B cell (primary cell): ENCODE data around the gene NID1. TPM values are rescaled to one million over a fixed set of nuclear protein-coding genes. Genes with fewer than 3 reads are reported as not detected.

ENCODE experiments used
- ATAC-seq: fragments of 200-7000 bp; cut with Tn5 transposase; one replicate; pipeline ENCODE4 v1.10.0; 2021; ENCODE audit warnings: low read depth, mild to moderate bottlenecking, moderate number of reproducible peaks, moderate library complexity
- CTCF ChIA-PET: fragments of 350-600 bp; sonication (Branson Sonifier 250); formaldehyde crosslinking; loops from one replicate; lab custom pipeline; 2021; ENCODE audit warnings: antibody characterized with exemption, inconsistent platforms; lab: Charles Lee
- POLR2A ChIA-PET: fragments of 350-600 bp; sonication (Branson Sonifier 250); formaldehyde crosslinking; loops from one replicate; lab custom pipeline; 2021; ENCODE audit warnings: antibody characterized with exemption; lab: Charles Lee
- DNase-seq: peaks from one replicate; pipeline ENCODE4 v3.0.0; 2013
- H2AFZ ChIP-seq: 2 replicates; pipeline ENCODE4 v1.6.1; 2012; ENCODE audit warnings: mild to moderate bottlenecking, low read depth, low read length; ENCODE audit not compliant: insufficient read depth, poor library complexity, severe bottlenecking
- H3K27ac ChIP-seq, 2 donors: 1 replicate in 1 of 2; 2 replicates in 1 of 2; pipeline ENCODE4 v1.5.1; 2012 to 2013; ENCODE audit warnings: low read length in 2 of 2, mild to moderate bottlenecking in 2 of 2, moderate library complexity in 1 of 2
- H3K27me3 ChIP-seq, 4 experiments: fragments of 200-600 bp in 1 of 4; sonication (generic) in 1 of 4; replicated peaks in 1 of 4; 1 replicate in 2 of 4; 2 replicates in 2 of 4; pipeline versions ENCODE4 v1.6.1 to v1.7.0; 2013 to 2016; ENCODE audit warnings: low read length in 3 of 4, mild to moderate bottlenecking in 2 of 4, mixed read lengths in 1 of 4, moderate library complexity in 1 of 4; ENCODE audit not compliant: insufficient read depth in 4 of 4, control insufficient read depth in 3 of 4; ENCODE audit errors: control extremely low read depth in 1 of 4
- H3K36me3 ChIP-seq, 2 experiments: replicated peaks in 1 of 2; 1 replicate in 1 of 2; 2 replicates in 1 of 2; pipeline versions ENCODE4 v1.6.1 to v1.7.1; 2013; ENCODE audit warnings: low read length in 1 of 2; ENCODE audit not compliant: insufficient read depth in 2 of 2, control insufficient read depth in 1 of 2; ENCODE audit errors: control extremely low read depth in 1 of 2, extremely low read depth in 1 of 2
- H3K4me1 ChIP-seq, 2 donors: fragments of 200-600 bp in 1 of 2; sonication (generic) in 1 of 2; 1 replicate in 1 of 2; 2 replicates in 1 of 2; pipeline versions ENCODE4 v1.5.1 to v1.6.1; 2013 to 2017; ENCODE audit warnings: low read length in 2 of 2; ENCODE audit not compliant: control insufficient read depth in 2 of 2, insufficient read depth in 2 of 2
- H3K4me2 ChIP-seq: replicated peaks from 2 replicates; pipeline ENCODE3; 2012; ENCODE audit warnings: mild to moderate bottlenecking, low read depth, low read length; ENCODE audit not compliant: poor library complexity, severe bottlenecking
- H3K4me3 ChIP-seq, 5 experiments: fragments of 200-600 bp in 1 of 5; sonication (generic) in 1 of 5; 1 replicate in 3 of 5; 2 replicates in 2 of 5; pipeline versions ENCODE4 v1.5.1 to v1.7.0; 2011 to 2016; ENCODE audit warnings: low read length in 4 of 5, mild to moderate bottlenecking in 4 of 5, low read depth in 2 of 5, control low read depth in 1 of 5, moderate library complexity in 1 of 5; ENCODE audit not compliant: insufficient read depth in 1 of 5; ENCODE audit errors: control extremely low read depth in 1 of 5, extremely low read depth in 1 of 5
- H3K79me2 ChIP-seq: fragments of 200-600 bp; sonication (generic); one replicate; pipeline ENCODE4 v1.6.0; 2016; ENCODE audit warnings: low read length; ENCODE audit not compliant: control insufficient read depth, insufficient read depth
- H3K9ac ChIP-seq: fragments of 200-600 bp; sonication (generic); 2 replicates; pipeline ENCODE4 v1.6.1; 2017; ENCODE audit warnings: mild to moderate bottlenecking, low read length, moderate library complexity
- H3K9me3 ChIP-seq, 3 donors: one replicate each; pipeline versions ENCODE4 v1.6.1 to v1.7.1; 2013; ENCODE audit warnings: low read length in 2 of 3; ENCODE audit not compliant: control insufficient read depth in 2 of 3, insufficient read depth in 1 of 3; ENCODE audit errors: control extremely low read depth in 1 of 3
- H4K20me1 ChIP-seq: 2 replicates; pipeline ENCODE4 v1.6.0; 2012; ENCODE audit warnings: mild to moderate bottlenecking, low read length; ENCODE audit not compliant: insufficient read depth, control insufficient read depth, poor library complexity, severe bottlenecking
- H3K27ac Mint-ChIP-seq: one replicate; pipeline ENCODE4 v1.8.0; 2021; ENCODE audit warnings: mixed read lengths
- H3K27me3 Mint-ChIP-seq: one replicate; pipeline ENCODE4 v1.8.0; 2021; ENCODE audit warnings: mixed read lengths
- H3K4me1 Mint-ChIP-seq: one replicate; pipeline ENCODE4 v1.8.0; 2021; ENCODE audit warnings: mixed read lengths
- H3K4me3 Mint-ChIP-seq: one replicate; pipeline ENCODE4 v1.8.0; 2021; ENCODE audit warnings: mixed read lengths
- H3K9me3 Mint-ChIP-seq: one replicate; pipeline ENCODE4 v1.8.0; 2022; ENCODE audit warnings: mixed read lengths; ENCODE audit not compliant: insufficient read depth
- EZH2 ChIP-seq: IDR thresholded peaks from 2 replicates; pipeline ENCODE4 v1.6.1; 2012; ENCODE audit warnings: borderline replicate concordance, low read depth, mild to moderate bottlenecking, moderate library complexity, low read length; ENCODE audit not compliant: insufficient read depth, poor library complexity, severe bottlenecking
- WGBS: methylation state at CpG from one replicate; pipeline ENCODE4 v1.1.5; 2013; ENCODE audit warnings: missing lambda C conversion rate; ENCODE audit not compliant: insufficient coverage; 5-methylcytosine and 5-hydroxymethylcytosine counted together
- intact Hi-C: fragments of 100-400 bp; cut with micrococcal nuclease; formaldehyde crosslinking; loops from one replicate; pipeline ENCODE4 v1.10.0; 2022
- polyA plus RNA-seq: library from polyadenylated mRNA; depleted of rRNA; stranded (reverse); fragments of >200 nt; gene quantifications from 2 replicates; pipeline ENCODE4 v1.2.3, GENCODE V29; 2012
- total RNA-seq, 2 donors: library from RNA; stranded (reverse); fragments of 120-200 nt in 1 of 2; gene quantifications; 1 replicate in 1 of 2; 2 replicates in 1 of 2; pipeline versions ENCODE4 v1.2.3 to v1.2.4, GENCODE V29; 2013 to 2022
- TF ChIP-seq, protein P1 (sequence below): fragments of 200-600 bp; IDR thresholded peaks from one replicate; pipeline ENCODE4 v1.8.0; 2022; ENCODE audit warnings: antibody characterized with exemption, mild to moderate bottlenecking

The NID1 gene
- total and polyA plus RNA-seq, 2 donors (not counting 1 experiment from before 2014, with no cell fraction given), result 0.06 TPM; not detected in 1

DNA sequence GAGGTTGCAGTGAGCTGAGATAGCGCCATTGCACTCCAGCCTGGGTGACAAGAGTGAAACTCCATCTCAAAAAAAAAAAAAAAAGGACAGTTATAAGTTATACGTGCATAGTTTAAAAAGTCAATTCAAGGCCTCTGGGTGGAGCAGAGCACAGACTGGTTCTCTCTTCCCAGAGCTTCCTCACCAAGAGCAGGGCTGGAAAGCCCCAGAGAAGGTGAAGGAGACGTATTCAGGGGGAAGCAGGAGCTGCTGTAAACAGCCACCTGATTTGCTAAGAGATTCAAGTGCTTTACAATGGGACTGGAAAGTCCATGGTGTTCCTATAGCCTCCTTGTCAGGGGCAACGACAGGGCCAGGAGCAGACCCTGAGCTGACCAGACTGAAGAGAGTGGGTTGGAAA, 113.2 kb downstream of the NID1 start:
- Histone ChIP-seq H3K9me3 (no peaks in the 10 kb centered on the region), H4K20me1 (no peaks in the 10 kb centered on the region), H3K27me3 (no peaks in the 10 kb centered on the region), H3K4me1 (peaks cover 86 to 89% of the 10 kb centered on the region in 2 donors), H3K36me3 (no peaks in the 10 kb centered on the region), H2AFZ (no peak overlapping the region), H3K9ac (no peak overlapping the region), H3K27ac (peak overlapping the region; percentile 28 to 70), H3K4me3 (no peak overlapping the region), H3K79me2 (no peaks in the 10 kb centered on the region), H3K4me2 (peak overlapping the region; percentile 39)
- Mint-ChIP-seq H3K27ac (peak overlapping the region; percentile 82), H3K4me1 (peaks cover 89% of the 10 kb centered on the region), H3K27me3 (no peaks in the 10 kb centered on the region), H3K4me3 (peak overlapping the region; percentile 34), H3K9me3 (no peaks in the 10 kb centered on the region)
- ChIA-PET POLR2A (interaction anchor here (0.7 kb wide), 1 partner anchor 21 kb away, joined by 3 read pairs; no protein-coding TSS in a partner anchor), CTCF (interaction anchor here (1.6 to 4.4 kb wide), 3 partner anchors 20 to 119 kb away, joined by 5 to 24 read pairs (median 14); no protein-coding TSS in a partner anchor)
- intact Hi-C loops, result loop anchor here (5.0 kb wide), 1 partner anchor 449 kb away; the partner anchor contains the start of gene B3GALNT2
- 82% methylated on average over 4 of the region's 4 CpGs for WGBS
- DNase-seq, result no peak
- no peak for ATAC-seq
- no peak for TF ChIP-seq EZH2
- TF ChIP-seq, protein P1, sequence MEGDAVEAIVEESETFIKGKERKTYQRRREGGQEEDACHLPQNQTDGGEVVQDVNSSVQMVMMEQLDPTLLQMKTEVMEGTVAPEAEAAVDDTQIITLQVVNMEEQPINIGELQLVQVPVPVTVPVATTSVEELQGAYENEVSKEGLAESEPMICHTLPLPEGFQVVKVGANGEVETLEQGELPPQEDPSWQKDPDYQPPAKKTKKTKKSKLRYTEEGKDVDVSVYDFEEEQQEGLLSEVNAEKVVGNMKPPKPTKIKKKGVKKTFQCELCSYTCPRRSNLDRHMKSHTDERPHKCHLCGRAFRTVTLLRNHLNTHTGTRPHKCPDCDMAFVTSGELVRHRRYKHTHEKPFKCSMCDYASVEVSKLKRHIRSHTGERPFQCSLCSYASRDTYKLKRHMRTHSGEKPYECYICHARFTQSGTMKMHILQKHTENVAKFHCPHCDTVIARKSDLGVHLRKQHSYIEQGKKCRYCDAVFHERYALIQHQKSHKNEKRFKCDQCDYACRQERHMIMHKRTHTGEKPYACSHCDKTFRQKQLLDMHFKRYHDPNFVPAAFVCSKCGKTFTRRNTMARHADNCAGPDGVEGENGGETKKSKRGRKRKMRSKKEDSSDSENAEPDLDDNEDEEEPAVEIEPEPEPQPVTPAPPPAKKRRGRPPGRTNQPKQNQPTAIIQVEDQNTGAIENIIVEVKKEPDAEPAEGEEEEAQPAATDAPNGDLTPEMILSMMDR, result no peak

DNA sequence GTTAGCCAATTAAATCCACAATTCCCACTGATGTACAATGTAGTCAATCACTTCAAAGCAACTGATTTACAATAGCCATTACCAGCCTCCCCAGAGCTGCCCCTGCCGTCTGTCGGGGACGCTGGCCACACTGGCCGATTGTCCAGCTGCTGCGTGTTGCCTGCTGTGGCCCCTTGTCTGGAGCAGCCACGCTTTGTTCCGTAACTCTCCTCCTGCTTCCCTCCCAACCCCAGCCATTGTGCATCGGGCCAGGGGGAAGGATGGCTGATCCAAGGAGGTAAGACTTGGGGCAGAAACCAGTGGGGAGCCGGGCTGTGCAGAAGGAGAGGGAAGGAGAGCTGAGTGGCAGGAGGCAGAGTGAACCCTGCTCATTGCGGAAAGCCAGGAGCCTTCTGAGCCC, 114.6 kb downstream of the NID1 start:
- Histone ChIP-seq H3K79me2 (no peaks in the 10 kb centered on the region), H3K27me3 (no peaks in the 10 kb centered on the region), H4K20me1 (no peaks in the 10 kb centered on the region), H3K4me2 (peak overlapping the region; percentile 3), H3K27ac (no peak overlapping the region), H3K4me3 (no peak overlapping the region), H3K9me3 (no peaks in the 10 kb centered on the region), H2AFZ (no peak overlapping the region), H3K9ac (no peak overlapping the region), H3K36me3 (no peaks in the 10 kb centered on the region), H3K4me1 (peaks cover 98 to 99% of the 10 kb centered on the region in 2 donors)
- no peaks in the 10 kb centered on the region for H3K27me3 Mint-ChIP-seq
- DNase-seq (no peak), ATAC-seq (no peak)
- POLR2A ChIA-PET, result interaction anchor here (1.4 kb wide), 1 partner anchor 12 kb away, joined by 5 read pairs; no protein-coding TSS in a partner anchor
- CTCF ChIA-PET, result interaction anchor here (1.2 to 2.2 kb wide), 3 partner anchors 12 to 107 kb away, joined by 3 to 14 read pairs (median 4); no protein-coding TSS in a partner anchor
- H3K4me1 Mint-ChIP-seq, result peaks cover 89% of the 10 kb centered on the region
- TF ChIP-seq EZH2, result no peak
- TF ChIP-seq, protein P1, result no peak
- intact Hi-C loops, result loop anchor here (5.0 kb wide), 1 partner anchor 448 kb away; the partner anchor contains the start of gene B3GALNT2
- H3K9me3 Mint-ChIP-seq, result no peaks in the 10 kb centered on the region
- no peak overlapping the region for H3K4me3 Mint-ChIP-seq
- WGBS, result 100% methylated on average over 7 of the region's 10 CpGs
- H3K27ac Mint-ChIP-seq, result peak overlapping the region; percentile 72
